Stimulated activated CD4-positive, alpha-beta T cell treated with anti-CD3 and anti-CD28 coated beads, Interleukin-4, amount 100 ng/mL, for 48 hours (primary cell): ENCODE measurements around the gene ZNF593.

Experiments used
- DNase-seq, 2 donors: peaks; one replicate each; pipeline ENCODE4 v3.0.0-alpha.2; 2020; ENCODE audit warnings: low read depth in 2 of 2

The ZNF593 gene

DNA sequence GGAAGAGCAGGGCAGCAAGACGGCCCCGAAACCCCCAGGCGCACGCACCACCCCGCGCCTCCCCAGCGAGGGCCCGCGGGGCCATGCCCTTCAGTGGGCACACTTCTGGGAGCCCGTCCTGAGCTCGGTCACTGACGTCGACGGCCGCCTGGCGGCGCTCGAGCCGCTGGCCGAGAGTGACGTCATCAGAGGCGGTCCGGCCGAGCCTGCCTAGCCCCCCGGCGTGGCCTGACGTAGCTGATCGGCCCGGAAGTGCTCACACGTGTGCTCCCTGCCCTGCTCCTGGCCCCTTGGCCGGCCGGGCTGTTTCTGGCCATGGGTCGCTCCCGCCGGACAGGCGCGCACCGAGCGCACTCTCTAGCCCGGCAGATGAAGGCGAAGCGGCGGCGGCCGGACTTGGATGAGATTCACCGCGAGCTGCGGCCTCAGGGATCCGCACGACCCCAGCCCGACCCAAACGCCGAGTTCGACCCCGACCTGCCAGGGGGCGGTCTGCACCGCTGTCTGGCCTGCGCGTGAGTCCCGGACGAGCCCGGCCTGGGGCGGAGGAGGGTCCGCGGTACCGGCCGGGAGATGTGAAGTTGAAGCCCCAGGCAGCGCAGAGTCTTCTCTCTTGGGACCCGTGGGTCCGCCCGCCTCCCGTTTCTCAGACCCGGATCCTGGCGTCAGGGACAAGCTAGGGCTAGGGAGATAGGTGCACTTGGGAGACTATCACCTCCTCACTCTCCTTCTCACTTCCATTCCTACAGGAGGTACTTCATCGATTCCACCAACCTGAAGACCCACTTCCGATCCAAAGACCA is at the start of gene ZNF593:
ZNF593 (plus strand) TSS at position 240 of the 803 bp plus-strand sequence; CDS start at position 316, 76 bp downstream.
- DNase-seq = peak; percentile 84 to 85

DNA sequence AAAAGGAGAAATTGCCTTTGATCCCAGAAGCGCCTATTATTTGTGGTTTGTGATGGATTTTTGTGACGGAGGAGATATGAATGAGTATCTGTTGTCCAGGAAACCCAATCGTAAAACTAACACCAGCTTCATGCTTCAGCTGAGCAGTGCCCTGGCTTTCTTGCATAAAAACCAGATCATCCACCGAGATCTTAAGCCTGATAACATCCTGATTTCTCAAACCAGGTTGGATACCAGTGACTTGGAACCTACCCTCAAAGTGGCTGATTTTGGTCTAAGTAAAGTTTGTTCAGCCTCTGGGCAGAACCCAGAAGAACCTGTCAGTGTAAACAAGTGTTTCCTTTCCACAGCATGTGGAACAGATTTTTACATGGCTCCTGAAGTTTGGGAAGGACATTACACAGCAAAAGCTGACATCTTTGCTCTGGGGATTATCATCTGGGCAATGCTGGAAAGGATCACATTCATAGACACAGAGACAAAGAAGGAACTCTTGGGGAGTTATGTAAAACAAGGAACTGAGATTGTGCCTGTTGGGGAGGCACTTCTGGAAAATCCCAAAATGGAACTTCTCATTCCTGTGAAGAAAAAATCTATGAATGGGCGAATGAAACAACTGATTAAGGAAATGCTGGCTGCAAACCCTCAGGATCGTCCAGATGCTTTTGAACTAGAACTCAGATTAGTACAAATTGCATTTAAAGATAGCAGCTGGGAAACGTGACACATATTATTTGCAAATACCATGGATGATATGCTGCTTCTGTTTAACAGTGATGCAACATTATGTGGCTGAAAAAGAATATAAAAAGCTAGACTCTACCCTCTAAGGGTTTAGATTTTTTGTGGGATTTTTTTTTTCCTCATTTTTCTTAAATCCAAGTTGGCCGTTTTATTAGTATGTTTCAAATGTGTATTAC is 47.6 kb upstream of the ZNF593 start:
- no peak for DNase-seq

DNA sequence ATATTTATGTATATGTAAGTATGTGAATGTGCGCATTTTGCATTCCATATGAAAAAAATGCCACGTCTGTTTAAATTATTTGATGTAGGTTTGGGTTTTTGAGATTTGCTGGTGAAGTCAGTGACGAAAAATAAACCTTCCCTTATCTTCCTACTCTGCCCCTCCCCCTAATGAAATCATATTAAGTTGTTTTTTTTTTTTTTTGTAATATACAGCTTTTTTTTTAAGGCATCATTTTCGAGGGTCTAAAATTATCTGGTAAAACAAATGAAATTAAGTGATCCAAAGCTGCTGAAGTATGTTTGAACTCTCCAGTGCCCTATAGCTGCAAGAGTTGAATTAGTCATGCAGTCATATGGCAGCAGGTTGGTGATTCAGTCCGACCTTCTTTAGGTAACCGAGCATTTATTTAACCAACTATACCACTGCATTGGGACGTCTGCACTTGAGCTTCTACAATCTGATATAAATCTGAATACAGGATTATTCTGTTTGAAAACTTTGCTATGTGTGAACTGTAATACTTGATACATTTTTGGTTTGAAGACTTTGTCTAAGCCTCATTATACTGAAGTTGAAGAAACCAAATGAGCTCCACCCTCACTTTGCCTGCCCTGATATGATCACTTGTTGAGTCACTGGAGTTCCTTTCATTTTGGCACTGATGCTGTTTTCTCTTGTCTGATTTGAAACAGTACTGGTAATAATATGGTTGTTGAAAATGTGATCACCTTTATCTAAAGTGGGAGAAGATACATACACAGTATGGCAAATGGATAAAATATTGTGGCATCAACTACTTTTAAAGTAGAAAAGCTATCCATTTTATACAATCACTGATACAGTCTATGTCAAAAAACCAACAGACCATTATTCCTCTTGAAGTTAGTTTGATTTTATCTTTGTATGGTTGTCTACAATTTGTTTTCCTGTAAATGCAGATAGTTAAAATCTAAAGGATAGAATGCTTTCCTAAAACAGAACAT is 46.4 kb upstream of the ZNF593 start:
- DNase-seq = no peak

DNA sequence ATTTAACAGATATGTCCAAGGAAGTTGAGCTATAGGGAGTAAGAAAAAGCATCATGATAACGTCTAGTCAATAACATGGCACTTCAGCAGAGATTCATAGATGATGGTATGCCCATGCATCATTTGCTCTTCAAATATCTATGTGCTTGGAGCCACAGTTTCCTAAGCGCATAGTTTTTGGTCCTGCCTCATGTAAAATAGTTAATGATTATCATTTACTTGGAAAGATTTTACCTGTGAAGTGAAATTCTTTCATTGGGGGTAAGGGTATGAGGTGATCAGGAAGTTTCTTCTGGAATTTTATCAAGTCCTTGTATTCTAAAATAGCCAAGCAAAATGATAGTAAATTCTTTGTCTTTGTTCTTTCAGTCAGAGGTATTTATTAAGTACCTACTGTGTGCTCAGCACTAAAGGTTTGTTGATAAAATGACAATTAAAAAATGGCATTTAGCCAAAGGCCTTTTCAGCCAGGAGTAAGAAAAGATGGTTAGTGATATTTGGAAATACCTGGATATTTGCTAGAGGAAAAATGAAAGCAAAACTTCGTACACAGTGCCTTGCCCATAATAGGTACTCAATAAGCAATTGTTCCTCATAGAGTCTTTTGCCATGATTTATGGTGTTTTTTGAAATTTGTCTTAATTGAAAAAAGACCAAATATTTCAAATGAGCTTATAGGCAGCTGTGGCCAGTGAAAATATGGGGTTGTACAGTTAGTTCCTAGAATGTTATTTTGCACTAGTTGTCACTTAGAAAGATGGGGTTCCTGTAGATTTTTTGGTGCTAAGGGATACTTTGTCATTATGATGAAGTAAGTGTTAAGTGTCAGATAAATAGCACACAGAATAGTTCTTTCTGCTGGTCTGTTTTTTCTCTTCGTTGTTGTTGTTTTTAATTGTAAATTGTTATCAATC is 45.0 kb upstream of the ZNF593 start:
- DNase-seq = no peak

GRCh38 chr1:26125382-26125781 is 44.3 kb upstream of the ZNF593 start:
- no peak for DNase-seq

- no peak for DNase-seq
These were observed 43.8 kb upstream of the ZNF593 start for GRCh38 chr1:26125946-26126320.

GRCh38 chr1:26126321-26127084 is 43.2 kb upstream of the ZNF593 start:
- DNase-seq = no peak

- no peak for DNase-seq
These were observed 42.2 kb upstream of the ZNF593 start for GRCh38 chr1:26127235-26128163.

- no peak for DNase-seq
These were observed 39.9 kb upstream of the ZNF593 start for GRCh38 chr1:26129778-26130177.

DNA sequence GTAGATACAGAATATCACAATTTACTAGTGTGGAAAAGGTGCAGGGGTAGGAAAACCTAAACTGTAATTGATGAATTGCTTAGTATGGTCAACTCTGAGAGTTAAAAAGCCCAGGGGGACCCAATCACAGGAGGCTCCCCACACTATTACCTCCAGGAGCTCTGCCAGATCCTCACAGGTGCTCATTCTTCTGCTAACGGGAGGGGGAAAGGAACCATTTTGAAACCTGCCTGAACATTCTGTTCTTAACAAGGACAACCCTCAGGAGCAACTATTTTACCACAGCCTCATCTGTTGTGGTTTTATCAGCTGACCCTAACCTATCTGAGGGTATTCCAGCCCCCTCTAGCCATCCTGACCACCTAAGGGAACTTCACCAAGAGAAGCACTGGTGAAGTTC is 39.0 kb upstream of the ZNF593 start:
- DNase-seq = no peak

DNA sequence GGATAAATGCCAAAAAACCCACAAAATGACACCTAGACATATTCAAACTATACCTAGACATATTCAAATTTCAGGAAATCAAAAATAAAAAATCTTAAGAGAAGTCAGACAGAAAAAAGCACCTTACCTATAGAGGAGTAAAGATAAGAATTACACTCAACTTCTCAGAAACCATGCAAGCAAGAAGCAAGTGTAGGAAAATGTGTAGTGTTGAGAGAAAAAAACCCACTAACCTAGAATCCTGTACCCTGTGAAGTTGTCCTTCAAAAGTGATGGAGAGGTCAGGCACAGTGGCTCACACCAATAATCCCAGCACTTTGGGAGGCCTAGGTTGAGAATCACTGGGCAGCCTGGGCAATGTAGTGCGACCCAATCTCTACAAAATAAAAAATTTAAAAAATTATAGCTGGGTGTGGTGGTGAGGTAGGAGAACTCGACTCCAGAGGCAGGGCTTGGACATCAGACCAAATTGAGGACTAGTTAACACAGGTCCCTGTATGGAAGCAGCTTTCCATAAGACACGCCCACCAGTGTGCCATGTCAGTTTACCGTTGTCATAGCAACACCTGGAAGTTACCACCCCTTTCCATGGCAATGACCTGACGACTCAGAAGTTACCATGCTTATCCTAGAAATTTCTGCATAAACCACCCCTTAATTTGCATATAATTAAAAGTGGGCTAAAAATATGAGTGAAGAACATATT is 37.4 kb upstream of the ZNF593 start:
- no peak for DNase-seq

DNA sequence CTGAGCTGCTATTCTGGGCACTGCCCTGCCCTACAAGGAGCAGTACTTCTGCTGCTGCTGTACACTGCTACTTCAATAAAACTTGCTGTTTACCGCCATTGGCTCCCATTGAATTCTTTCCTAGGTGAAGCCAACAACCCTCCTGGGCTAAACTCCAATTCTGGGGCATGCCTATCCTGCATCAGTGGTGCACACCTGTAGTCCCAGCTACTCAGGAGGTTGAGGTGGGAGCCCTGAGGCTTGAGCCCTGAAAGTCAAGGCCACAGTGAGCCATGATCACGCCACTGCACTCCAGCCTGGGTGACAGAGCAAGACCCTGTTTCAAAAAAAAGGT is 36.9 kb upstream of the ZNF593 start:
- no peak for DNase-seq

DNA sequence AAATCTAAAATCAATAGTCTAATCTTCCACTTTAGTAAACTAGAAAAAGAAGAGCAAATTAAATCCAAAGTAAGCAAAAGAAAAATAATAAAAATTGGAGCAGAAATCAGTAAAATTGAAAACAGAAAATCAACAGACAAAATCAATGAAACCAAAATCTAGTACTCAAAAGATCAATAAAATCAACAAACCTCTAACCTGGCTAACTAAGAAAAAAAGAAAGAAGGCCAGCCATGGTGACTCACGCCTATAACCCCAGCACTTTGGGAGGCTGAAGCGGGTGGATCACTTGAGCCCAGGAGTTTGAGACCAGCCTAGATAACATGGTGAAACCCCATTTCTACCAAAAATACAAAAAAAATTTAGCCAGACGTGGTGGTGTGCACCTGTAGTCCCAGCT is 35.2 kb upstream of the ZNF593 start:
- DNase-seq = no peak

- no peak for DNase-seq
These were observed 30.6 kb upstream of the ZNF593 start for GRCh38 chr1:26138974-26139558.

DNA sequence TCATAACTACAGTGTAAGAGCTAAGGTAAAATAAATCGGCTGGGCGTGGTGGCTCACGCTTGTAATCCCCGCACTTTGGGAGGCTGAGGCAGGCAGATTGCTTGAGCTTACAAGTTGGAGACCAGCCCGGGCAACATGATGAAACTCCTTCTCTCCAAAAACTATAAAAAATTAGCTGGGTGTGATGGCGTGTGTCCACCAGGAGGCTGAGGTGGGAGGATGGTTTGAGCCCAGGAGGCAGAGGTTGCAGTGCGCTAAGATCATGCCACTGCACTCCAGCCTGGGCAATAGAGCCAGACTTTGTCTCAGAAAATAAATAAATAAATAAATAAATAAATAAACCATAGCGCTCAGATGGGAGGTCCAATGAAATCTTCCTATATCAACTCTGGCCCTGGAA is 27.5 kb upstream of the ZNF593 start:
- DNase-seq = no peak

DNA sequence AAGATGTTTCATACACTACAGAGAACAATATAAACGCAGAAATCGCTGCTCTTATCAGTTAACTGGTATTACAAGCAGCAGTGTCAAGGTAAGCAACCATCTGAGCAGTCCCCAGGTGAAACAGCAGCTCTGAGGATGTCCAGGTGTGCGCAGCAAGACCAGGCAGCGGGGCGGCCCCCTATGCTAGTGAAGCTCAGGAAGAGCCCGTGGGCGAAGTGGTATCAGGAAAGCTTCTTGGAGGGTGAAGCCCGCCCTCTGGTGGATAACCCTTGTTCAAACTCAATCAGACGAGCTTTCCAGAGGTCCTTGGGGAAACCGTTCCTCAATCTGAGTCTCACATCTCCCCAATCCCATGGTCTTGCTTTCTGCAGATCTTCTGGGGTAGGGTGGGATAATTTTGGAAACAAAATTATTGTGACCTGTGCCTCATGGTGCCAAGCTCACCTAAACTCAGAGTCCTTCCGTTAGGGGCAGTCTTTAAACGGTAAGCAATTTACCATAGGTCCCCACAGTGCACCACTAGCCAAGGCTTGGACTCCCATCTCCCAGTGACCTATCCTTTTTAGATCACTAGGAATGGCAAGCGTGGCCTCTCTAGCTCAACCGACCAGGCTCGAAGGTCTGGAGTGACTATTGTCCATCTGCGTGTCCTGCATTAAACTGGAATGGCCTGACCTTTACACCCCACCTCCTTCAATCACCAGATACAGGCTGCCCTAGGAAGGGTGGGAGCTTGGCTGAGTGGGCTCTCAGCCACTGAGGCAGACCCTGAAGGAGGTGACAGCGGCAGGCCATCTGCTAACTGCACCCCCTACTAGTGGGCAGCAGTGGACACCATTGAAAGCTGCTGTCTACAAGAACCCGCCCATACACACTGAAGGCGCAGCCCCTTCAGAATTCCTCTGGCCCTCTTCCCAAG is 24.4 kb upstream of the ZNF593 start:
- DNase-seq = peak; percentile 60 to 61

GRCh38 chr1:26145960-26146294 is 23.8 kb upstream of the ZNF593 start:
- no peak for DNase-seq
